ENCODE measurements around the gene LACTB.
"Not testable (repeated sequence)": the region's sequence is repeated elsewhere in the genome, so short reads cannot be mapped to it uniquely, and the experiment has no call there.

LACTB gene

DNA sequence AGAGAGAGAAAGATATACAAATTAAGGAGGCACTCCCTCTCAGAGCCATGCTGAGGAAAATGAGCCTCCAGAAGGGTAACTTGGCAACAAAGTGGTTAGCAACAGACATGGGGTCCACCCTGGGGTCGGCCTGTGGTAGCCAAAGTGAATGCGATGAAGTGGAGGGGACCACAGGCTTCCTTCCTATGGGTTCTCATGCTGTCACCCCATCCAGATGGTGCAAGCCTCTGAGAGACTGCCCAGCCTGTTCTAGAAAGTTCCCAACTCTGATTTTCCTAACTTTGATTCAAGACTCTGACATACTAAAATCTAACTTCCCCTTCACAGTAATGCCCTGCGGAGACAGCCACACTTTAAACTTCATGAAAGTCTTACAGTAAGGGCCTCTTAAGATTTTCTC lies 18.2 kb upstream of the LACTB start:
- no peak for DNase-seq (ENCODE audit: low read depth)
- H3K4me3 ChIP-seq (ENCODE audit: low read depth, low read length) = no peak overlapping the region
- TF ChIP-seq, protein P1, sequence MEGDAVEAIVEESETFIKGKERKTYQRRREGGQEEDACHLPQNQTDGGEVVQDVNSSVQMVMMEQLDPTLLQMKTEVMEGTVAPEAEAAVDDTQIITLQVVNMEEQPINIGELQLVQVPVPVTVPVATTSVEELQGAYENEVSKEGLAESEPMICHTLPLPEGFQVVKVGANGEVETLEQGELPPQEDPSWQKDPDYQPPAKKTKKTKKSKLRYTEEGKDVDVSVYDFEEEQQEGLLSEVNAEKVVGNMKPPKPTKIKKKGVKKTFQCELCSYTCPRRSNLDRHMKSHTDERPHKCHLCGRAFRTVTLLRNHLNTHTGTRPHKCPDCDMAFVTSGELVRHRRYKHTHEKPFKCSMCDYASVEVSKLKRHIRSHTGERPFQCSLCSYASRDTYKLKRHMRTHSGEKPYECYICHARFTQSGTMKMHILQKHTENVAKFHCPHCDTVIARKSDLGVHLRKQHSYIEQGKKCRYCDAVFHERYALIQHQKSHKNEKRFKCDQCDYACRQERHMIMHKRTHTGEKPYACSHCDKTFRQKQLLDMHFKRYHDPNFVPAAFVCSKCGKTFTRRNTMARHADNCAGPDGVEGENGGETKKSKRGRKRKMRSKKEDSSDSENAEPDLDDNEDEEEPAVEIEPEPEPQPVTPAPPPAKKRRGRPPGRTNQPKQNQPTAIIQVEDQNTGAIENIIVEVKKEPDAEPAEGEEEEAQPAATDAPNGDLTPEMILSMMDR (IDR thresholded peaks at IDR 0.05; ENCODE audit: low read depth, low read length, missing control alignments) = no peak

- no peak for DNase-seq (ENCODE audit: low read depth)
- TF ChIP-seq, protein P1 (IDR thresholded peaks at IDR 0.05; ENCODE audit: low read depth, low read length, missing control alignments) = no peak
These were observed 16.9 kb upstream of the LACTB start for GRCh38 chr15:63104727-63105126.

DNA sequence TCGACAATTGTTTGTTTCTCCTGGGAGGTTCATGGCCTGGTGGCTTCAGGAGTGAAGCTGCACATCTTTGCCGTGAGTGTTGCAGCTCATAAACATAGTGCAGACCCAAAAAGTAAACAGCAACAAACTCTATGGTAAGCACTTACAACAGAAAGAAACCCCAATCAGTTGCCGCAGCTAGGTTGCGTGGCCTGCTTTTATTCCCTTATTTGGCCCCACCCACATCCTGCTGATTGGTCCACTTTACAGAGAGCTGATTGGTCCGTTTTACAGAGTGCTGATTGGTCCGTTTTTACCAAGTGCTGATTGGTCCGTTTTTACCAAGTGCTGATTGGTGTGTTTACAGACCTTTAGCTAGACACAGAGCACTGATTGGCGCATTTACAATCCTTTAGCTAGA lies 16.3 kb upstream of the LACTB start:
- H3K4me3 ChIP-seq (ENCODE audit: low read depth, low read length); DNase-seq (ENCODE audit: low read depth): not testable (repeated sequence)

More at GRCh38 chr15:63104727-63105126, 16.9 kb upstream of the LACTB start:
- H3K4me3 ChIP-seq (ENCODE audit: low read depth, low read length) = no peak overlapping the region

DNA sequence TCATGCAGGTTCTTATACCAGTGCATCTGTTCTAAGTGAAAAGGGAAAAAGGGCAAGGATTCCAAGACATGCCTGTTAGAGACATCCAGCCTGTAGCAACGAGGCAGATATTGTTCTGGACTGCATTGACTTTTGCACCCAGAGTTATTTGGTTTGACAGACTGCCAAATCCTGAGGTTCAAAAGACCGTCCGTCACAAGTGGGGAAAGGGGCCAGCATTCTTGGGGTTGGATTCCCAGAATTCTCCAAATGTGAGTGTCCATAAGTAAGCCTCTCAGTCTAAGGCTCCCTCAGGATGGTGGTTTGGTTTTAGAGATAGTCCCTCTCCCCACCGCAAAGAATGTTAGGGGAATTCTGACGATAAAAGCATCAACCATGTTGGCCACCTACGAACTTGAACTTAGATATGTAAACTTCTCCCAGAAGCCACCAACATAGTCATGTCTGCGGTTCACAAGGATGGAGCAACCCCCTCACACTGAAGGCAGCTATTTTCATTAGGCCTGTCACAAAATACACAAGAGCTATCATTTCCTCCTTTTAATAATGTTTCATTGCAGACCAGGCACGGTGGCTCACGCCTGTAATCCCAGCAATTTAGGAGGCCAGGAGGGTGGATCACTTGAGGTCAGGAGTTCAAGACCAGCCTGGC lies 13.6 kb upstream of the LACTB start:
- no peak for DNase-seq (ENCODE audit: low read depth)
- TF ChIP-seq, protein P1 (IDR thresholded peaks at IDR 0.05; ENCODE audit: low read depth, low read length, missing control alignments) = no peak
- H3K4me3 ChIP-seq (ENCODE audit: low read depth, low read length) = no peak overlapping the region

DNA sequence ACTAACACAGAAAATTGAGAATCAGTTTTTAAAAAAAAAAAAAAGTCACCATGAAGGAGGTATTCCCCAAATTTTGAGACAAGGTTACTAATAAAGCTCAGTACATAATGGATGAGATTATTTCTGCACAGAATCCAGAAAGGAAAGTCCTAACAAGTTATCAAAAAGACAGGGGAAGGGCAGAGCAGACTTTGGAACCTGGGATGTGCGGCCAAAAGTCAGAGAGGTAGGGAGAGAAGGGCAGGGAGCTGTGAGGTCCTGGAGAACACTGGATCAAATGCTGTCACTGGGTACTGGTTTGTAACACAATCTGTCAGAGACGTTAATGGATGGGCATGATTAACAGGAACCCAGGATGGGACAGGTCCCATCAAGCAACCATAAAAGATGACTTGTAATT lies 12.2 kb upstream of the LACTB start:
- TF ChIP-seq, protein P1 (IDR thresholded peaks at IDR 0.05; ENCODE audit: low read depth, low read length, missing control alignments) = no peak
- H3K4me3 ChIP-seq (ENCODE audit: low read depth, low read length) = no peak overlapping the region
- no peak for DNase-seq (ENCODE audit: low read depth)

- TF ChIP-seq, protein P1 (IDR thresholded peaks at IDR 0.05; ENCODE audit: low read depth, low read length, missing control alignments) = no peak
- no peak for DNase-seq (ENCODE audit: low read depth)
- H3K4me3 ChIP-seq (ENCODE audit: low read depth, low read length) = no peak overlapping the region
These were observed 11.7 kb upstream of the LACTB start for GRCh38 chr15:63109920-63110319.

DNA sequence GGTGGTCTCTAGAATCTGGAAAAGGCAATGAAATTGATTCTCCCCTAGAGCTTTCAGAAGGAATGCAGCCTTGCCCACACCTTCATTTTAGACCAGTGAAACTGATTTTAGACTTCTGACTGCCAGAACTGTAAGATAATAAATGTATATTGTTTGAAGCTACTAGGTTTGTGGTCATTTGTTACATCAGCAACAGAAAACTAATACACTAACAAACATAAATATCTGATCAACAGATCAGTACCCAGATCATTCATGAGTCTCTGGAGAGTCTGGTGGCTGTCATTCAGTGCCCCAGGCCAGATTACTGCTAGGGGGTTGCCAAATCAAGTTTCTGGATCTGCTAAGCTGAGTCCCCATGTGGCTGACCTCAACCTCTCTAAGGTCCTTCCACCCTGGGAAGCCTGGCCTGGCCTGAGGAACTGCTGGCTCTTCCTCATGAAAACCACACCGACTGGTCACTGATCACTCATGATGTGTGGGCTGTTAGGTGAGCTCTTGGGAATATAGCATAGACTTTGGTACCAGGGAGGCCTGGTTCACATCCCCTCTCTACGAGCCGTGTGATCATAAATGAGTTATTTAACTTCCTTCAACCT lies 11.1 kb upstream of the LACTB start:
- no peak overlapping the region for H3K4me3 ChIP-seq (ENCODE audit: low read depth, low read length)
- TF ChIP-seq, protein P1 (IDR thresholded peaks at IDR 0.05; ENCODE audit: low read depth, low read length, missing control alignments) = no peak
- DNase-seq (ENCODE audit: low read depth) = no peak

All from GM12864 (cell line).